RWPE2 (cell line): ENCODE data around the gene CHD3.

ENCODE experiments used
- ATAC-seq: fragments of 200-7000 bp; cut with Tn5 transposase; 3 replicates; pipeline ENCODE4 v1.9.1; 2021; ENCODE audit warnings: low read depth
- DNase-seq: peaks from one replicate; pipeline ENCODE4 v3.0.0-alpha.2; 2020; ENCODE audit warnings: low spot score
- H3K27ac ChIP-seq: fragments of 450-650 bp; 2 replicates; pipeline ENCODE4 v1.5.1; 2017; ENCODE audit warnings: mild to moderate bottlenecking; ENCODE audit not compliant: poor library complexity, severe bottlenecking
- H3K27me3 ChIP-seq: fragments of 250-450 bp; sonication (Bioruptor Pico); 2 replicates; pipeline ENCODE4 v1.5.1; 2021; ENCODE audit warnings: mild to moderate bottlenecking, moderate library complexity; ENCODE audit not compliant: insufficient read depth, poor library complexity, severe bottlenecking
- H3K36me3 ChIP-seq: fragments of 250-450 bp; sonication (Bioruptor Pico); 2 replicates; pipeline ENCODE4 v1.5.1; 2020; ENCODE audit warnings: low read depth, mild to moderate bottlenecking, moderate library complexity
- H3K4me1 ChIP-seq: fragments of 250-450 bp; sonication (Bioruptor Pico); 2 replicates; pipeline ENCODE4 v1.5.1; 2021; ENCODE audit warnings: mild to moderate bottlenecking, moderate library complexity; ENCODE audit not compliant: insufficient read depth, poor library complexity, severe bottlenecking
- H3K4me3 ChIP-seq: fragments of 250-450 bp; sonication (Bioruptor Pico); 2 replicates; pipeline ENCODE4 v1.5.1; 2021; ENCODE audit warnings: mild to moderate bottlenecking, moderate library complexity; ENCODE audit not compliant: severe bottlenecking
- H3K9me3 ChIP-seq: fragments of 250-450 bp; sonication (Bioruptor Pico); 2 replicates; pipeline ENCODE4 v1.5.1; 2021; ENCODE audit warnings: mild to moderate bottlenecking, moderate library complexity; ENCODE audit not compliant: severe bottlenecking
- TF ChIP-seq, protein P1 (sequence below): fragments of 450-650 bp; IDR thresholded peaks from one replicate; pipeline ENCODE4 v1.5.1; 2017; ENCODE audit warnings: mild to moderate bottlenecking, moderate library complexity; ENCODE audit not compliant: poor library complexity, severe bottlenecking

The CHD3 gene

DNA sequence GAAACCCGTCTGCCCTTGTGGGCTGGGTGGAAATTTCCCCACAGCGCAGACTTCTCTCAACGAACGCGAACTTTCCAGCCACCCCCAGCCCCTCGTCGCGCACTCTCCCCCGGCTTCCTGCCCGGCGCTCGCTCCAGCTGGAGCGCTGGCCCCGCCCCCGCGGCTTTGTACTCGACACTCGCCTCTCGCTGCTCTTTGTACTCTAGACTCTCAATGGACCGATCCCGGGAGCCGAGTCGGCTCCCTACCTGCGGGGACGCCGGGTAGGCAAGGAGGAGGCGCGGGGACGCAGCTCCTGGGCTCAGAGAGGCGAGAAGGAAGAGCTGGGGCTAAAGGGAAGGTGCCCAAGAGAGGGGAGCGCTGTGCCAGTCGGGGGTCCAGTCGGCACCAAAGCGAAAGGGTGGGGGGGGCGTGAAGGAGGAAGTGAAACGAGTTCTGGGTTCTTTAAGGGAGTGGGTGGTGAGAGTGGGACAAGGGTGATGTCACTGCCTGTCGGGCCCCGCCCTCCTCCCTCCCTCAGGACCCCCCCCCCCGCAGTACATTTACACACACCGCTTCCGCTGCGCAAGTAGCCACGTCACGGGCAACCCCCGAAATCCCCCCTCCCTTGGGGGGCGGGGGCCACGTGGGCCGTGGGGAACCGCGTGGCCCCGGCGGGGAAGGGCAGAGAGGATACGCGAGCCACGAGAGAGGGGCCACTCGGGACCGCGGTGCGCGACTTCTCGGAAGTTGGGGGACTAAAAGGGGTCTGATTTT, 44.9 kb upstream of the CHD3 start:
- TF ChIP-seq, protein P1, sequence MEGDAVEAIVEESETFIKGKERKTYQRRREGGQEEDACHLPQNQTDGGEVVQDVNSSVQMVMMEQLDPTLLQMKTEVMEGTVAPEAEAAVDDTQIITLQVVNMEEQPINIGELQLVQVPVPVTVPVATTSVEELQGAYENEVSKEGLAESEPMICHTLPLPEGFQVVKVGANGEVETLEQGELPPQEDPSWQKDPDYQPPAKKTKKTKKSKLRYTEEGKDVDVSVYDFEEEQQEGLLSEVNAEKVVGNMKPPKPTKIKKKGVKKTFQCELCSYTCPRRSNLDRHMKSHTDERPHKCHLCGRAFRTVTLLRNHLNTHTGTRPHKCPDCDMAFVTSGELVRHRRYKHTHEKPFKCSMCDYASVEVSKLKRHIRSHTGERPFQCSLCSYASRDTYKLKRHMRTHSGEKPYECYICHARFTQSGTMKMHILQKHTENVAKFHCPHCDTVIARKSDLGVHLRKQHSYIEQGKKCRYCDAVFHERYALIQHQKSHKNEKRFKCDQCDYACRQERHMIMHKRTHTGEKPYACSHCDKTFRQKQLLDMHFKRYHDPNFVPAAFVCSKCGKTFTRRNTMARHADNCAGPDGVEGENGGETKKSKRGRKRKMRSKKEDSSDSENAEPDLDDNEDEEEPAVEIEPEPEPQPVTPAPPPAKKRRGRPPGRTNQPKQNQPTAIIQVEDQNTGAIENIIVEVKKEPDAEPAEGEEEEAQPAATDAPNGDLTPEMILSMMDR: no peak
- H3K27me3 ChIP-seq: no peaks in the 10 kb centered on the region
- H3K36me3 ChIP-seq: peaks cover 29% of the 10 kb centered on the region
- ATAC-seq (peak; percentile 23), DNase-seq (peak; percentile 88)
- no peaks in the 10 kb centered on the region for H3K9me3 ChIP-seq
- H3K27ac ChIP-seq: peak overlapping the region; percentile 97
- peaks cover 10% of the 10 kb centered on the region for H3K4me1 ChIP-seq
- H3K4me3 ChIP-seq: peak overlapping the region; percentile 46

DNA sequence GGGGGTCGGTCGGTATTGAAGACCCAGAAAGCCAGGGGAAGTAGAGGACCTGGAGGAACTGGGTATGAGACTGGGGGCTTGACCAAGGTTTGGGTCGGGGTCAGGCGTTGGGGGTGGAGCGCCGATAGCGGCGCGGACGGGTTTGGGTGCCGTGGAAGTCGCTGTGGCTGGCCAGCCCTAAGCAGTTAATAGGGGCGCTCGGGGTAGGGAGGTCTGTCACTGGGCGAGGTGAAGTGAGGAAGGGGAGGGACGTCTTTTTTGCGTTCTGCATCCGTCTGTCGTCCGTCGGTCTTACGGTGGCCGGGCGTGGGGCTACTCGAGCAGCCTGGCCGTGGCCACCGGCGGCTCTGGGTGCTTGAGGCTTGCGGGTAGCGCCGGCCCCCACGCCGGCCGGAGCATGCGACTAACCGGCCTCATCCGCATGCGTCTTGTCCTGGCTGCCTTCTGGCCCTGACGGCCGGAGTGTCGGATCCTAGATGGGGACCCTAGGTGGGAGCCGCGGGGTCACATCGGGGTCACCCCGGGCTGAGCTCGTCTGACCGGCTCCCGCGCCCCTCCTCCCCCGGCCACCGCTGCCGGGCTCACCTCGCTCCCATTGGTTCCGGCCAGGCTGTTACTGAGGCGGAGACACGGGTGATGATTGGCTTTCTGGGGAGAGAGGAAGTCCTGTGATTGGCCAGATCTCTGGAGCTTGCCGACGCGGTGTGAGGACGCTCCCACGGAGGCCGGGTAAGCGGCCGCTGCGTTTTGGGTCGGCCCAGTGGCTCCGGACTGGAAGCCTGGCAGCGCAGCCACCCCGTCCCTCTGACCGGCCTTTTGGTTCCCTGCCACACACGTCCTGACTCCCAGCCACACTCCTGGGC, 44.1 kb upstream of the CHD3 start:
- Histone ChIP-seq H3K36me3 (peaks cover 36% of the 10 kb centered on the region), H3K27me3 (no peaks in the 10 kb centered on the region), H3K27ac (peak overlapping the region; percentile 97), H3K4me1 (peaks cover 2% of the 10 kb centered on the region), H3K4me3 (peak overlapping the region; percentile 46), H3K9me3 (no peaks in the 10 kb centered on the region)
- DNase-seq (peak; percentile 92), ATAC-seq (peak; percentile 78)
- TF ChIP-seq, protein P1: no peak

DNA sequence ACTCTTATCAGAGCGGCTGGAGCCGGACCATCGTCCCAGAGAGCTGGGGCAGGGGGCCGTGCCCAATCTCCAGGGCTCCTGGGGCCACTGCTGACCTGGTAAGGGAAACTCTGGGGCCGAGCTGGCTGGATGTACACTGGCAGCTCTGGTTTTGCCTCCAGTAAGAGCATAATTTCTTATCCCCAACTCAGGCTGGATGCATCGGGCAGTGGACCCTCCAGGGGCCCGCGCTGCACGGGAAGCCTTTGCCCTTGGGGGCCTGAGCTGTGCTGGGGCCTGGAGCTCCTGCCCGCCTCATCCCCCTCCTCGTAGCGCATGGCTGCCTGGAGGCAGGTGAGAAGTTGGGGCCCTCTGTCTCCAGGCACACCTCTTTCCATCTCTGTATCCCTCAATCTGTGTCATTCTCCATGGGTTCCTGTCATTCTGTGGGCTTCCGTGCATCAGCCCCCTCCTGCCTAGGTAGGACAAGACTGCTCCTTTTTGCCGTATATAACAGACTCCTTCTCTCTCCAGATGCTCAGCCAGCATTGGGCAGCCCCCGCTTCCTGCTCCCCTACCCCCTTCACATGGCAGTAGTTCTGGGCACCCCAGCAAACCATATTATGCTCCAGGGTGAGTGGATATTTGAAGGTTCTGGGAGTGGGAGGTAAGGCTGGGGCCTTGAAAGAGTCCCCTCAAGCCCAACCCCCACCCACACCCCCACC, 43.1 kb upstream of the CHD3 start:
- peaks cover 41% of the 10 kb centered on the region for H3K36me3 ChIP-seq
- H3K4me1 ChIP-seq: peaks cover 2% of the 10 kb centered on the region
- H3K9me3 ChIP-seq: no peaks in the 10 kb centered on the region
- no peaks in the 10 kb centered on the region for H3K27me3 ChIP-seq
- DNase-seq (no peak), ATAC-seq (no peak)
- peak overlapping the region; percentile 46 for H3K4me3 ChIP-seq
- H3K27ac ChIP-seq: peak overlapping the region; percentile 97
- TF ChIP-seq, protein P1: no peak

DNA sequence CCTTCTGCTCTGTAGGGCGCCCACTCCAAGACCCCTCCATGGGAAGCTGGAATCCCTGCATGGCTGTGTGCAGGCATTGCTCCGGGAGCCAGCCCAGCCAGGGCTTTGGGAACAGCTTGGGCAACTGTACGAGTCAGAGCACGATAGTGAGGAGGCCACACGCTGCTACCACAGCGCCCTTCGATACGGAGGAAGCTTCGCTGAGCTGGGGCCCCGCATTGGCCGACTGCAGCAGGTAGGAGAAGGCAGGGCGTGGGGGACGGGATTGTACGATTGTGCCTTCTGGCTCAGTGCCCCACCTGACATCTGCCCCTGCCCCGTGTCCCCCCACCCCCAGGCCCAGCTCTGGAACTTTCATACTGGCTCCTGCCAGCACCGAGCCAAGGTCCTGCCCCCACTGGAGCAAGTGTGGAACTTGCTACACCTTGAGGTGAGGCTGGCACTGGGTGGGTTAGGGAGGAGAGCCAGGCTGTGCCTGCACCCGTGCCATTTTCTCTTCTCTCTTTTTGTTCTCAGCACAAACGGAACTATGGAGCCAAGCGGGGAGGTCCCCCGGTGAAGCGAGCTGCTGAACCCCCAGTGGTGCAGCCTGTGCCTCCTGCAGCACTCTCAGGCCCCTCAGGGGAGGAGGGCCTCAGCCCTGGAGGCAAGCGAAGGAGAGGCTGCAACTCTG, 42.4 kb upstream of the CHD3 start:
- ATAC-seq (no peak), DNase-seq (no peak)
- no peaks in the 10 kb centered on the region for H3K9me3 ChIP-seq
- peaks cover under 1% of the 10 kb centered on the region for H3K4me1 ChIP-seq
- H3K36me3 ChIP-seq: peaks cover 41% of the 10 kb centered on the region
- H3K27me3 ChIP-seq: no peaks in the 10 kb centered on the region
- no peak overlapping the region for H3K4me3 ChIP-seq
- H3K27ac ChIP-seq: peak overlapping the region; percentile 97
- TF ChIP-seq, protein P1: no peak
